HG03442 (cell line): ENCODE results near the gene SDCBP2.

Source experiments
- ATAC-seq: cut with Tn5 transposase; IDR thresholded peaks from one replicate; pipeline ENCODE4 v1.9.1; 2021; ENCODE audit warnings: mild to moderate bottlenecking, moderate library complexity; ENCODE audit not compliant: unreplicated experiment

The SDCBP2 gene

DNA sequence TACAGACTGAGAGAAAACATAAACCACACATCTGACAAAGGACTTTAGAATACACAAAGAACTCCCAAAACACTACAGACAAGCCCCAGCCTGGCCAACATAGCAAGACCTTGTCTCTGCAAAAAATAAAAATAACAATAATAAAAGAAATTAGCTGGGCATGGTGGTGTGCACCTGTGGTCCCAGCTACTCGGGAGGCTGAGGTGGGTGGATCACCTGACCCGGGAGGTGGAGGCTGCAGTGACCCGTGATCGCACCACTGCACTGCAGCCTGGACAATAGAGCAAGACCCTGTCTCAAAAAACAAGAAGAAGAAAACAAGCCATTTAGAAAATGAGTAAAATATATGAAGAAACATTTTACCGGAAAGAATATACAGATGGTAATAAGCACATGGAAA is 13.1 kb downstream of the SDCBP2 start:
- ATAC-seq: no peak

DNA sequence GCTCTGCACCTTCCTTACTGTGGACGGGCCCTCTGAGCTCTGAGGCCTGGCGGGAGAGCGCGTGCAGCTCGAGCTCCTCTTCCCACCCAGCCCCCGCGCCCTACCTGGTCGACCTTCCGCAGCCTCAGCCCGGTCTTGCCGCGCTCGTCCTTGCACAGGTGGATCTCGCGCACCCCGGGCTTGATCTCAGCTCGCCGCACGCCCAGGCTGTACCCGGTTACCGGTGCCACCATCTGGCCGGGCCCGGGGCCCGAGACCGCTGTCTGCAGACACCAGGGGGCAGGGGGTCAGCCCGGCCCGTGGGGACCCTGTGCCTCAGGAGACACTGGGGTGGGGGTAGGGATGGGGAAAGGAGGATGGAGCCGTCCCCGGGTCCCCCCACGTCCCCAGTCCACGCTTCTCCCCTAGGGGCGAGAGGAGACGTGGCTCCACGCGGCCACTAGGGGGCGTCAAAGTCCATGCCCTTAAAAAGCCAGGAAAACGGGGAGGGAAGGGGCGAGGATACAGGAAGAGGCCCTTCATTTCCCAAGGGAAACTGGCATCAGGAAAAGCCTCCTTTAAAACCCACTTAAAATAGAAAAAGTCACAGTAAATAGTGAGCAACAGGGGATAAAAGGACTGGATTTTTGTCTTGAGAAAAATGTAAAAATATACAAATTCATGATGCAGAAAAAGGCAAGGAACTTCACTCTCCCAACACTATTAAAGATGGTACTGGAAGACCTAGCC is 15.5 kb downstream of the SDCBP2 start:
- no peak for ATAC-seq

DNA sequence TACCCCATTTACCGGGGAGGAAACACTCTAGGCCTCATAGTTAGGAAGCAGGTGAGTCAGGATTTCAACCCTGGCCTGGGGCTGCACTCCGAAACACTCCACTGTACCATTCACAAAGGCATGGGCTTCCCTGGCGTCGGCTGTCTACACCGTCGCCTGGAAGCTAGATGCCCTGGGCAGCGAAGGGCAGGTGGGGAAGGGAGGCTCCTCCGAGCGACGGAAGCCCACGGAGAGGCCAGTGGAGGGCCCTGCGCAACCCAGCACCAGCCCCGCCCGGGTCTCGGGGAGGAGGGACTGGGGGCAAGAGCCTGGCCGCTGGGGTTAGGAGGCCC is 16.1 kb downstream of the SDCBP2 start:
- no peak for ATAC-seq

DNA sequence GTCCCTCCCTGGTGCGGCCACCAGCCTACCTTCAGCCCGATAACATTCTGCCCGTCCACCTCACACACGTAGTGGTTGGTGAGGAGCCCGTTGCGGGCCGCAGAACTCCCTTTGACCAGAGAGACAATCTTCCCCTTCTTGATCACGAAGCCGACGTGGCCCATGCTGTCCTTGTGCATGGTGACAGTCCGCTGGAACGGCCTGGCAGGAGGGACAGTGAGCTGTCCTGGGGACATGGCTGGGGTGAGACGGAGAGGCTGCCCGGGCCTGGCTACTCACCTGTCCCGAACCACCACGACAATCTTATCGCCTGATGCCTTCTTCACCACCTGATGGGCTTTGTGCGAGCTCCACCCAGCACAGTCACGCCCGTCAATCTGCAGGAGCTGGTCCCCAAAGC is 16.6 kb downstream of the SDCBP2 start:
- ATAC-seq: no peak

DNA sequence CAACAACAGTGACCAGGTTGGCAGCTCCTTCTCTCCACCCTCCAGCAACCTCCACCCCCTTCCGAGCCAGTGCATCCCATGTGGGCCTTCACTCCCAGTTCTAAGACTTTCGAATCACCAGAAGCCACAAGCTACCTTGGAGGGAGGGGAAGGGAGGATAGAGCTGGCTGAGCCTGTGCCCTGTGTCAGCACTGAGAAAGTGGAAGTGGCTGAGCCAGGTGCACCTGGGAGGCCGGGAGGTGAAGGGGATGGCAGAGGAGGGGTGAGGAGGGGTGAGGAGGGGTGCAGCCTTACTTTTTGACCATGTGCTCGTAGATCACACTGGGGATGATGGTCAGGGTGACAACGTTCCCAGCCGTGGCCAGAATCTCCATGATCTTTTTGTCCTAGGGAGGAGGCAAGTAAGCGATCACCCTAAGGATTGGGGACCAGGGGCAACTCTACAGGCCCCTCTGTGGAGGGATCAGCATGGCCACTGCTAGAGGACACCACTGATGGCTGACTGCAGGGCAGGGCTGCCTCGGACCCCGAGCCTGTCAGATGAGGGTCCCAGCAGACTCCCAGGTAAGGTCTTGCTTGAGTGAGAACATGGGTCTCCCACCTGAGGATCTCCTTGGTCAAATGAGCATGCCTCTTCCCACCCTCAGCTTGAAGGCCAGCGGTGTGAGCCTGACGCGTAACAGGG is 18.3 kb downstream of the SDCBP2 start:
- no peak for ATAC-seq

DNA sequence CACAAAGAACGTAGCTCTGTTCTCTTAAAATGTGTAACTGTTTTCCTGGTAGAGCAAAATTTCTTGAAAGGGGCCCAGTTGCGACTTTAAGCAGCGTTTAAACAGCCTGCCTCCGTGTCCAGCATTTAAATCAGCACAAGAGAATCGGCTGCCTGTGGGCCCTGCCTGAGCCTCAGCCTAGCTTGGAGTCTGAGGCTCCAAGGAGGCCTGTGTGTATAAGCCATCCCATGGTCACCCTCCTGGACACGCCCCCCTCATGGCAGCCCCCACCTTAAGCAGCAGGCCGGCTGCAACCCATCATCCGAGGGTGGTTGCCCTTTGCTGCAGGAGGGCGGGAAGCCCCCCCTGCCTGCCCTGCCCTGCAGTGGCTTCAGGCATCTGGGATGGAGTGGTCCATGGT is 18.9 kb downstream of the SDCBP2 start:
- ATAC-seq: no peak

DNA sequence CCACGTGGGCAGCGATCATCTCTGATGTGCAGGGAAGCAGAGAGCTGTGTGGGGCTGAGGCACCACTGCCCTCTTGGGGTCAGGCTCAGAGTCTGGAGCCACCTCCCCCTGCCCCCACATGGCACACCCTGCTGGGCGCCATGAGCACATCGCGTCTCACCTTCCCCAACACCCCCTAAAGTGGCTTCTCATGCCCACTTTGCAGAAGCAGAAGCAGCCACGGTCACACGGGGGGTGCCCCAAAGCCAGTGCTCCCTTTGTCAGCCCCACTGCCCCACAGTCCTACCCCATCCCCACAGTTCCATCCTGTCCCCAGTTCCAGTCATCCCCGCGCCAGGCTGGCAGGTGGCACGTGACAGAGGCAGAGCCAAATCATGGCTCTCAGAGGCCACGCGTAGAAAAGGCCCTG is 19.5 kb downstream of the SDCBP2 start:
- no peak for ATAC-seq

DNA sequence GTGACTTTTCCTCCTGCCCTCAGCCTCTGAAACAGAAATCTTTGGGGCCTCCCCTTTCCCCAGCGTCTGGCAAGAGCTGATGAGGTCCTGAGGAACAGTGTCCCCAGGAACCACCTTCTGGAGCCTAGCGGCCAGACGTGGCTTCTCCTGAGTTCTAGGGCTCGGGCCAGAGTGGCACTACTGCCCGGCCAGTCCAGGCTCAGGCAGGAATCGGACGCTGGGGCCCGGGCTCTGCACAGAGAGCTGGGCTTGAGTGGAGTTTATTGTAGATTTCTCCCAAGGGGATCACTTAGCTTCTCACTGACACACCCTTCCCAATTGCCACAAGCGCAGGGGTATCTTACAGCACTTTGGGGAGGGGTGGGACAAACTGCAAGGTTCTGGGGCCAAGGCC is 20.2 kb downstream of the SDCBP2 start:
- no peak for ATAC-seq

DNA sequence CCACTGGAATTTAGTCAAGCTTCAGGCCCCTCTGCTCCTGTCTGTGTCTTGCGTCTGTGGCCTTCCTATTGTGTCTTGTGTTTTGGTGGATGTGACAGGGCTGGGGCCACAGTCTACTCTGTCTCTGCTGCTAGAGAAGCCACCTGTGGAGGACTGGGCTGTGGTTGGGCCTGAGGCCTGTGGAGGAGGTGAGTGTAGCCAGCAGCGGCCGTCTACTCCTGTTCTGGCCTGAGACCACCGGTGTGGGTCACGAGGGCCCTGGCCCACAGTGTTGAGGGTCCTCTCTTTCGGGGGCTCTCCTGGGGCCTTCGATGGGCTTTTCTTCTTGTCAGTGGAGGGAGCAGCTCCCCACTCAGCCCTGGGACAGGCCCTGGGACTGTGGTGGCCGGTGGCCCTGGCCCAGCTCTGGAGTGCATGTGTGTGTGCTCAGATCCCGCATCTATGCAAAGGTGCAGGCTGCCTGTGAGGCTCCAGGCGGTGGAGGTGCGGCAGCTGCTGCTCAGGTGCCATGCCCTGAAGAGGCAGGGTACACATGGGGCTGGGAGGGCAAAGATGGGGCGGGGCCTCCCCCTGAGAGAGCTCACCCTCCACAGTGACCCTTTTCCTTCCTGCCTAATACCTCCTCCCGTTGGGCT is 20.8 kb downstream of the SDCBP2 start:
- ATAC-seq: no peak

DNA sequence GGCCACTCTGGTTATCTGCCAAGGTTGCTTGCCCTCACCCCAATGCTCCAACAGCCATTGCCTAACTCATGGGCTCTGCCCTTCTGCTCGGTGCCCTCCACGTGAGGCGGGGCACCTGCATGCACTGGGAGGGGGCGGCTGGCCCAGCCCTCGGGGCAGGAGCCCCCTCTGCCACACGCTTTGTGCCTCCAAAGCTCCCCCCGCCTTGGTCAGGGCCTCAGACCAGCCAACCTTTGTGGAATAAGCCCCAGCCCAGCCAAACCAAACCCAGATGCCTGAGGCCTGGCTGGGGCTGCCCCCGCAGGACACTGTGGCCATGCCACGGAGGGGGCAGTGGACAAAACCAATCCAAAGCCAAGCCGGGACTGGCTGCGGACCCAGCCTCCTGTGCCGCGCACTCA is 21.4 kb downstream of the SDCBP2 start:
- no peak for ATAC-seq

DNA sequence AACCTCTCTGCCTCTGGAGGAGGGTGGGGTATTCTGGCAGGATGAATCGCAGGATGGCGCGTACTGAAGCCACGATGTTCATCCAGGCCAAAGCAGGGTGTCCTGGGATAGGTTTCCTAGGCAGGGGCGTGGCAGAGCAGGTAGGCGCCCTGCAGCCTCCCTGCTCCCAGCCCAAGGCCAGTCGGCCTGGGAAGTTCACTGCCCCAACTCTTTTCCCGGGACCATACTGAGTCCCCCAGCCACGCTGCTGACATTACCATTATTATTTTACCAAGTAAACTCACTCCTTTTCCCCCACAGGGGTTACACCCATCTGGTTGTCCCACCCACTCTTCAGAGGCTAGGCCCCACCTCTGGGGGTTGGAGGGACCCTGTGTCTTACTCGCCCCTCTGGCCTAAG is 21.8 kb downstream of the SDCBP2 start:
- no peak for ATAC-seq

DNA sequence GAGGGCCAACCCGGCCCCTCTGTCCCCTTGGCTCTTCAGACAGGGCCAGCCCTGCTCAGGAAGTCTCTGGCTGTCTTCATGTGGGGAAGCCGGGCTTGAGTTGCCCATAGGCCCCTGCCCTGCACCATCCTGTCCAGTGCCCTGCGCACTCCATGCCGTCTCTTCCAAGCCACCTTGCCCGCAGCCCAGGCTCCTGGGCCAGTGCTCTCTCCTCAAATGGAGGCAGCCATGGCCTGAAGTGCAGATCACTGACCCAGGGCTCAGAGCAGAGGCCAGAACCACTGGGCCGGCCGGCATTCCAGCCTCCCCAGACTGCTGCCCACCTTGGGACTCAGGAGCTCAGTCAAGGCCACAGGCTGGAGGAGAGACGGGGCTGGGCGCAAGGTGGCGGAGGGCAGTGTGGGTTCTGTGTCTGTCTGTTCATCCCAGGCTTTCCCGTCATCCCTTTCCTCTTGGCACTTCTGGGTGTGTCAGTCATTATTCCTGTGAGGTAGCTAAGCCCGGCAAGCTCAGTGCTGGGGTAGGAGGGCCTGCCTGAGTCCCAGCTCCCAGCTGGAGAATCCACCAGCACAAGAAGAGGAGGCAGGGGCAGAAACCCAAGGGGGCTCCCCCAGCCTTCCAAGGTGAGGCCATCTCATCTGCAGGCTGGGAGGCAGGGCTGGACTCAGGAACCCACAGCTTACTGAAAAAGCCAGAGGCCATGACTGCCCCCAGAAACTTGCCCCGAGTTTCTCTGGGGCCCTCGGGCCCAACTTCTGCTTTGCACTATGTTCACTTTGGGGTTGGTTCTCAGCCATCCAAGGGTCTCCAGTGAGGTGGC is 22.4 kb downstream of the SDCBP2 start:
- ATAC-seq: no peak

DNA sequence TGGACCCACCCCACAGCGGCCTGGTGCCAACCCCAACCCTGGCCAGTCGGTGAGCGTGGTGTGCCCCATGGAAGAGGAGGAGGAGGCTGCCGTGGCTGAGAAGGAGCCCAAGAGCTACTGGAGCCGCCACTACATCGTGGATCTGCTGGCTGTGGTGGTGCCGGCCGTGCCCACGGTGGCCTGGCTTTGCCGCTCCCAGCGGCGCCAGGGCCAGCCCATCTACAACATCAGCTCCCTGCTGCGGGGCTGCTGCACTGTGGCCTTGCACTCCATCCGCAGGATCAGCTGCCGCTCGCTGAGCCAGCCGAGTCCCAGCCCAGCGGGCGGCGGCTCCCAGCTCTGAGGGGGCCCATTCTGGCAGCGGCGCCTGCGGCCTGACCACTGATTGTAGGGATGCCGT is 23.2 kb downstream of the SDCBP2 start:
- no peak for ATAC-seq

DNA sequence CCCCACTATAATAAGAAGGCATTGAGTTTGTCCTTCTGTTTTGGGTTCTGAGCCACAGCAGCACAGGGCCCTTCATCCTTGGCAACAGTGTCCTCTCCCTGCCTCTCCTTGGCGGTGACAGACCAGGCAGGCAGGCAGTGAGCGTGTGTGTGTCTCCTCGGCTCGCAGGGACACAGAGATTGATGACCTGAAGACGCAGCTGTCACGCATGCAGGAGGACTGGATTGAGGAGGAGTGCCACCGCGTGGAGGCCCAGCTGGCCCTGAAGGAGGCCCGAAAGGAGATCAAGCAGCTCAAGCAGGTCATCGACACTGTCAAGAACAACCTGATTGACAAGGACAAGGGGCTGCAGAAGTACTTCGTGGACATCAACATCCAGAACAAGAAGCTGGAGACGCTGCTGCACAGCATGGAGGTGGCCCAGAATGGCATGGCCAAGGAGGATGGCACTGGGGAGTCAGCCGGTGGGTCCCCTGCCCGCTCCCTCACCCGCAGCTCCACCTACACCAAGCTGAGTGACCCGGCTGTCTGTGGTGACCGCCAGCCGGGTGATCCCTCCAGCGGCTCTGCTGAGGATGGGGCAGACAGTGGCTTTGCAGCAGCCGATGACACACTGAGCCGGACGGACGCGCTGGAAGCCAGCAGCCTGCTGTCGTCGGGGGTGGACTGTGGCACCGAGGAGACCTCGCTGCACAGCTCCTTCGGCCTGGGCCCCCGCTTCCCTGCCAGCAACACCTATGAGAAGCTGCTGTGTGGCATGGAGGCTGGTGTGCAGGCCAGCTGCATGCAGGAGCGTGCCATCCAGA is 24.0 kb downstream of the SDCBP2 start:
- ATAC-seq: no peak

DNA sequence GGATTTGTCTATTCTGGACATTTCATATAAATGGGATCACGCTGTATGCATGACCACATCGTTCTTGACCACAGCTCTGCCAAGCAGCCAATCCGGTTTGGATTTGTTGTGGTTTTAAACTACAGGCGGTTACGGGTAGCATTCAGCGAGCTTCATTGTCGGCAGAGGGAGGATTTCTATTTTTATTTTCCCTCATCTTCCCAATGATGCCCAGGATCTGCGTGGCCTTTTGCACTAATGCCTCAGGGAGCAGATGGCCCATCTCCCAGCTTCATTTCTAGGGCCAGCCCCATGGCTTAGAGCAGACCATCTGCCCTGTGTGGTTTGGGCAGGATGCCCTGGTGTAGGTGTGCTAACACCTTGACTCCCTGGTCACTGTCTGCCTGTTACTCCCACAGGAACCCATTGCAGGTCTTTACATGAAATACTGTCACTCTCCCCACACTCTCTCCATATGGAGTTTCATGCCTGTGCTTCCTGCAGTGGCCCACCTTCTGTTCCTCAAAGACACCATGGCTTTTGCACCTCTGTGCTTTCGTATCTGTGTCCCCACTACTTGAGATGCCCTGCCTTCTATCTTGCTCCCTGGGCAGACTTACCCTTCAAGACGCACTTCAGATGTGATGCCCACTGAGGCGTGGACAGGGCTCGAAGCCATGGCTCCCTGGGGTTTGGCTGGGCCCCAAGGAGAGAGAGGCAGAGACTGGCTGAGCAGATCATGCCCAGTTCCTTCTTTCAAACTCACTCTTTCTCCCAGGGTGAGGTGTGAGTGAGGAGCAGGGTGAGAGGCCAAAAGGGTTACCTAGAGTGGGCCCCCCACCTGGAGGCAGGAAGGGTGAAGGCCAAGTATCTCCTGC is 26.0 kb downstream of the SDCBP2 start:
- ATAC-seq: no peak

DNA sequence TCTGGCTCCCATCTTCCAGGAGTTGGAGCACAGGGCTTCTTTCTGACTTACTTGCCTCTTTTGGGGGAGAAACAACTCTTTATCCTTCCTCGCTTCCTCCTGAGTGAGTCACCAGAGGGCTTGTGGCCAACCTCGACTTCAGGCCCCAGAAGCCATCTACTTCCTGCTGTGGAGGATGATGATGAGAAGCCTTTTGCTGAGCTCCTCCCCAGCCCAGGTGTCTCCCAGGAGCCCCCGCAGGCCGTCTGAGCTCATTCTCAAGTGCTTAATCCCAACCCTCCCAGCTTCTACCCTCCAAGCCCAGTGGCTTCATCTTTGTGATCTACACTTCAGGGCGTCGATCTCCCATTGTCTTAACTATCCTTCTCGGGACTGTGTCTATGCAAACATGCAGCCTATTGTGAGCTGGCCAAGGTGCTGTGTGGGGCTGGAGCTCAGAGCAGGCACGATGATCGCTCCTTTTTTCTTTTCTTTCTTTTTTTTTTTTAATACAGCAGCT is 27.9 kb downstream of the SDCBP2 start:
- no peak for ATAC-seq

DNA sequence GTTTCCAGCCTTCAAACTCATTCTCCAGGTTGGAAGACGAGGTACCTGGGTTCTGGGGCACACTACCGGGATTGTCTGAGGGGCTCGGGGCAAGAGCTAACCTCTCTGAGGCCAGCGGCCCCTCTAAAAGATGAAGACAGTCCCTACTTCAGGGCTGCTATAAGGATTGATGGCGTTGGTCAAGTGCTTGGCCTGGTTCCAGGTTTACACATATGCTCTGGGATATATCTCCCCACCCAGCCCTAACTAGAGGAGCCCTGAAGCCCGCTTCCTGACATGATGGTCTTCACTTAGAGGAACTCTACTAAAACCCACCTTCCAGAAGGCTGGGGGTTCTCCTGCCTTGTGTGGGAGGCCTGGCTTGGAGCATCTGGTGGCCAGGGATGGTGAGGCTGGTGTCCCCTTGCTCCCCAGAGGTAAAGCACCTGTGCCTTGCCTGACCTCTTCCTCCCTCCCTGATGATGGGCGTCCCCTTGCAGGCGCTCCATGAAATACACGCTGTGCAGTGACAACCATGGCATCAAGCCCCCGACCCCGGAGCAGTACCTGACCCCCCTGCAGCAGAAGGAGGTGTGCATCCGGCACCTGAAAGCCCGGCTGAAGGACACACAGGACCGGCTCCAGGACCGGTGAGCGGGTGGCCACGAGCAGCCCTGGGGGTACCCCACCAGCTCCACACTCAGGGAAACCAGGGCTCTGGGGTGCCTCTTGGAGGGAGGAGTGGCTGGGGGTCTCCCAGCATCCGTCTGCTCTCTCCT is 28.7 kb downstream of the SDCBP2 start:
- ATAC-seq: no peak

DNA sequence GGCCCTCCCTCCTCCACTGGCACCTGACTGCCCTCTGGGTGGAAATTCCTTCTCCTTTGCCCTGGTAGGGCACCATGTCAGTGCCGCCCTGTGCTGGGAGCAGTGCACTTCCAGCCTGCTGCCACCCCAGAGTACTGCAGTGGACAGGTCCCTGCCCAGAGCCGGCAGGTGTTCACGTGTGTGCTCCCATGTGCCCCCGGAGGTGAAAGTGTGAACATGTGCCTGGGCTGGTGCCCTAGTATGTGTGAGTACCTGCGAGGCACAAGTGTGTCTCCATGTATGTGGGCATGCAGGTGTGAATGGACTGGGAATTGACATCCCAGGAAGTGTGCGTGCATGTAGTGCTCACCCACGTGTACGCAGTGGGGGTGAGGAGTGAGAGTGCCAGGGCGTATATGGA is 29.4 kb downstream of the SDCBP2 start:
- ATAC-seq: no peak
